T-helper 2 cell (primary cell): ENCODE measurements around the gene XPR1.

Experiments
- DNase-seq, 5 experiments: peaks; one replicate each; pipeline versions ENCODE4 v3.0.0 to v3.0.0-alpha.2; 2012 to 2022

Gene XPR1

GRCh38 chr1:180896161-180896560 lies 264.3 kb downstream of the XPR1 start:
- no peak for DNase-seq

DNA sequence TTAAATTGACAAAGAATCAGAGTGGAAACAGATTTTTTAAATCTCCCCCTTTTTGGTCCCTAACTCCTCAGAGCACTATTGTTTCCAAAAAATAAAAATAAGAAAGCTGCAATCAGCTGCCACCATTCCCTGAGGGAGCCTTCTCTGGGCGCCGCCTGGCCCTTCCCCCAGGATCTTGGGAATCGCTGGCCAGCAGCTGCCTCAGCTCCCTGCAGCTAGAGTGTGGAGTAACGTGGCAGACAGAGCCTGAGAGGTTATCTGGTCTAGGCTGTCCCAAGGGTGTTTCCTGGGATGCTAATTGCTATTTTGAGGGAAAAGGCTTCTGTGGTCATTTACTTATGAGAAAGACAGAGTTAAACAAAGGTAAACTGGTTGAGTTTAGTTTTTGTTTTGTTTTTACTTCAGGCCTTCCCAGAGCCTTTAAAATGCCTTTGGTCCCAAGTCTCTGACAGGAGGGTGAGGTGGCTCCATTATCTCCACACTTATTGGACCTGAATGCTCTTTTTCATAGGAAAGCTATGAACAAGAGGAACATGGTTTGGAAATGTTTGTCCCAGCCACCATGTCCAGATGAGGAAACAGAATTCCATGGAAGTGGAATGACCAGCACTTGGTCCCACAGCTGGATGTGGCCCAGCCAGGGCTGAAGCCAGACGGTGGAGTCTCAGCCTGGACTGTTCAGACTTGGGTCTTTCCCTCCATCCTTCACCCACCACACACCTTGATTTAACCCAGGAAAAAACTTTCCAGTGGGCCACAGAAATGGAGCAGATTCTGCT lies 266.8 kb downstream of the XPR1 start:
- DNase-seq, result no peak

DNA sequence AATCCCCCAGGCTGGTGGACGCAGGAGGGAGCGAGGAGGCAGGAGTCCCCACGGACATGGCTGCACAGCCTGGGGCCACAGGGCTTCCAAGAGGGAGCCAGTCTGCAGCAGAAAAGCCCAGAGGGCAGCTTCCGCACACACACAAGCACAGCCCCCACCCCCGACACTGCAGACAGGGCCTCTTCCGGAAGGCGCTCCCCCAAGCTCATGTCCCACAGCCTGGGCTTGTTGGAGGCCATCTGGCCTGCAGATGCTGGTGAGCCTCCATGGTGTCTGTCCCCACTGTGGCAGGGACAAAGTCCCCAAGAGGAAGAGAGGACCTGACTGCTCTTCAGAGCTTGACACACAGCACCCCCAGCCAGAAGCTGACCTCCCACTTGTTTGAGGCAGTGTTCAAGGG lies 267.4 kb downstream of the XPR1 start:
- no peak for DNase-seq

GRCh38 chr1:180901076-180901990 lies 269.5 kb downstream of the XPR1 start:
- no peak for DNase-seq

GRCh38 chr1:180902541-180902940 lies 270.7 kb downstream of the XPR1 start:
- DNase-seq, result no peak

GRCh38 chr1:180905927-180906326 lies 274.1 kb downstream of the XPR1 start:
- no peak for DNase-seq

GRCh38 chr1:180906511-180906910 lies 274.7 kb downstream of the XPR1 start:
- no peak for DNase-seq

GRCh38 chr1:180907313-180908055 lies 275.7 kb downstream of the XPR1 start:
- no peak for DNase-seq

DNA sequence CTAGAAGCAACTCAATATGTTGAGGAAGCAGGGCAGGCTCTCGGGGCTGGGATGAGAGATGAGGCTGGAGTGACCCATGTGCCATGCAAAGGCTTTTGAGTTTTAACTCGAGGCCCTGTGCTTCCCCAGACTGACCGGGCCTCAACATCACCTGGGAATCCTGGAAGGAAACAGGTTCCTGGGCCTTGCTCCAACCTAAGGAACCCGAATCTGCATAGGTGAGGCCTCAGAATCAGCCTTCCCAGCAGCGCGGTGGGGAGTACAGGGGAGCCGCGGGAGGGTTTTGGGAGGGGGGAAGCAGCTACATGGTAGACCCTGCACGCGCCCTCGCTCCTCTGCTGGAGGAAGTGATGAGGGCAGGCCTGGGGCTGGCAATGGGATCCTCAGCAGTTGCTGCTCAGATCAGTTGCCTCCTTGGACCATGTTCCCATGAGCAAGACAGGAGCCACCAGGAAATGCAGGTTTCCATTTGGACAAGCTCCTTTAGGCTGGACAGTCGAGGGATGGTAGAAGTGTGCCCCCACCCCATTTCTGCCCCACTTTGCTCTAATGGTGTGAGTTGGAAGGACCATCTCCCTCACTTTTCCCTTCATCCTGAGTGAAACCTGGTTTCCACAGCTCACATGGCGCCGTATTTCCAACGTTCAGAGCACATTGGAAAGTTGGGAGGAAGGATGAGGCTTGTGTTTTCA lies 276.4 kb downstream of the XPR1 start:
- DNase-seq, result no peak

DNA sequence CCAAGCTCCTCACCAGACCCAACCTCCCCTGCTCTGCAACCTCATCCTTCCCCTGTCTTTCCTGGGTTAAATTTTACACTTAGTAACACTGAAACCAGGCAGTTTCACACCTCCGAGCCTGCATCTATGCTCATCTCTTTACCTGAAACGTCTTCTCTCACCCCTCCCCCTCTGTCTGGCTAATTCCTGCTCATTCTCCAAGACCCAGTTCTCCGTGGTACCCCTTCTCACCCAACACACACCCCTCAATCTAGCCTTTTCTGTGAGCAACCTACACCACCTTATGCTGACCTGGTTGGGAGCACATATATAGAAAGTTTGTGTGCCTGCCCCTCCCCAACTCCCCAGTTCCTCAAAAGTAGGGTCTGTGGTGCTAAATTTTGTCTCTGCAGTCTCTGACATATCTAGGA lies 277.2 kb downstream of the XPR1 start:
- DNase-seq, result peak in 1 of 5 experiments; percentile 47

DNA sequence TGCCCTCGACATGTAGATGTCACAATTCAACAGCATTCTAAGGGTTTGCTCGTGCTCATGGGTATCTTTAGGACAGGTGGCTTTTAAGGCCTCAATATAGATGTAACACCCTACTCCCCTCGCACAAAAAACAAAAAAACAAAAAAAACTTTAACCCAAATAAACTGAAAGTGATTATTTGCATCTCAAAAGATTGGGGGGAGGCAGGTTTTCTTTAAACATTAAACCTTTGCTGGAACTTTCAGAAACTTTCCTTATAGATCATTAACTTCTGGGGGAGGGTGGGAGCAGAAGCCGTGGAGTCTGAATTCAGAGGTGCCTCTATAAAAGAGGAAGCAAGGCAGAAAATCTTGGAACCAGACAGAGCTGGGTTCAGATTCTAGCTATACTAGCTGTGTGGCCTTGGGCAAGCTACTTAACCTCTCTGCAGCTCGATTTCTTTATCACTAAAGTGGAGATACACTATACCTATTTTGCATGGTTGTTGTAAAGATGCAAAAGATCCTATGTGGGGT lies 277.7 kb downstream of the XPR1 start:
- DNase-seq, result no peak

DNA sequence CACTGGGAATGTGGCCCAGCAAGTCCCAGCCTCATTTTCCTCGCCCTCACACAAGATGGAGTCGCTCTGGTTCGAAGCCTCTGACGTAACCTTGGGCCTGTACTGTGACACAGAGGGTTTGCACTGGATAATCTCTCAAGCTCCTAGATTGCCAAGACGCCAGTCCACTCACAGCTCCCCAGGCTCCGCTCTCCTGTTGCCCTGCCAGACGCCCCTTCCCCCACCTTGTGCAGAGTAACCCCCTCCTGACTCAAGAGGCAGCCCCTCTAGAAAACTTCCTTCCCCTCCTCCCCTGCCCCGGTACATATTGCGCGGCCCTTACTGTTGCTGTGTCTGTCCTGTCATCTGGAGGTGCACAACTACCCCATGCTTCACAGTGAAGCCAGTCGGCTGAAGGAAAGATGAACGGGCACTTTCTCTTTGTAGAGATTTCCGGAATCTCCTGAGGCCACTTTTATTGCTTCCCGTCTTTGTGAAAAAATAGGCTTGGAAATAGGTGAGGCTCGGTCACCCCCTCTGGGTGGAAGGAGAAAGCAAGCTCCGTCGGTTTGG lies 279.9 kb downstream of the XPR1 start:
- DNase-seq, result no peak

GRCh38 chr1:180912211-180912800 lies 280.5 kb downstream of the XPR1 start:
- no peak for DNase-seq

DNA sequence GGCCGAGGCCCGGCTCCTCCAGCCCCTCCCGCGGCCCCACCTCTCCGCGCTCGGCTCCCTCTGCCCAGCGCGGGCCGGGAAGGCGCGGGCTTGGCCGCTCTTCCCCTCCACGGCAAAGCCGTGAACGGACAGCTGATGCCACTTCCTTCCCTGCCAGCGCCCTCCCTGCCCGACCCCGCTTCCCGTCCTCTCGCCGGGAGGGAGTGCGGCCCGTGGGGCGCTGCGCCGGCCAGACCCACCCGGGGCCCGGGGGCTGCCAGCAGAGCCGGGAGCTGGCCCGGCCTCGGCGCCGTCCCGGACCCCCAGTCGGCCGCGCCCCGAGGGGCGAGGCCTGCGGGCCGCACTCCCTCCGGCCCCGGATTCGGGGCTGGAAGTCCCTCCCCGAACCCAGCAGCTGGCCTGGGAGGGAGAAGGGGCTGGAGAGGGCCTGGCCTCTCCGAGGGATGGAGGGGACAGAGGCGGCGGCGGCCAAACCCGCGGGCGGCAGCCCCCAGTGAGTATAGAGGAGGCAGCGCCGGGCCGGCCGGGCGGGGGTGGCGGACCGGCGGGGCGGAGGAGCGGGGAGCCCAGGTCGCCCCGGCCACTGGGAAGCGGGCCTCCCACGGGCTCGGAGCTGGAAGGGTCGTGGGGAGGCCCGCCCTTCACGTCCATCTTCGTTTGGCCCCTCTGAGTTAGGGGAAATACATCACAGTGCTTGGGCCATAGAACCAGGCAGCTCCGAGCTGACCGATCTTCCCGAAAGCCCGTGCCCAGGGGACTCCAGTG lies 281.2 kb downstream of the XPR1 start, which contains the start of gene KIAA1614:
Gene KIAA1614 (plus strand): TSS at position 97 of the 765 bp plus-strand sequence. CDS start 347 bp downstream, at position 444.
- DNase-seq, result no peak

DNA sequence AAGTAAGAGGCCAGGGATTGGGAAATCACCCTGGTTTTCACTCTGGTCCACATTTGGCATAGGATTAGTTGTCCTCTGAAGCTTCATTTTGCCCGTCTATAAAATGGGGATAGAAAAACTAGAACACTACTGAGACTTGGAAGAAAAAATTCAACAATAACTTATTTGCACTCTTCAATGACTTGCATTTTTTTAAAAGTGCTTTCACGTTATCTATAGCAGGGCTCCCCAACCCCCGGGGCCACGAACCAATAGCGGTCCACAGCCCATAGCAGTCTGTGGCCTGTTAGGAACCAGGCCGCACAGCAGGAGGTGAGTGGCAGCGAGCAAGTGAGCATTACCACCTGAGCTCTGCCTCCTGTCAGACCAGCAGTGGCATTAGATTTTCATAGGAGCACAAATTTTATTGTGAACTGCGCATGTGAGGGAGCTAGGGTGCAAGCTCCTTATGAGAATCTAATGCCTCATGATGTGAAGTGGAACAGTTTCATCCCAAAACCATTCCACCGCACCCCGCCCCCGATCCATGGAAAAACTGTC lies 283.7 kb downstream of the XPR1 start:
- DNase-seq, result no peak

GRCh38 chr1:180916012-180916770 lies 284.4 kb downstream of the XPR1 start:
- no peak for DNase-seq

DNA sequence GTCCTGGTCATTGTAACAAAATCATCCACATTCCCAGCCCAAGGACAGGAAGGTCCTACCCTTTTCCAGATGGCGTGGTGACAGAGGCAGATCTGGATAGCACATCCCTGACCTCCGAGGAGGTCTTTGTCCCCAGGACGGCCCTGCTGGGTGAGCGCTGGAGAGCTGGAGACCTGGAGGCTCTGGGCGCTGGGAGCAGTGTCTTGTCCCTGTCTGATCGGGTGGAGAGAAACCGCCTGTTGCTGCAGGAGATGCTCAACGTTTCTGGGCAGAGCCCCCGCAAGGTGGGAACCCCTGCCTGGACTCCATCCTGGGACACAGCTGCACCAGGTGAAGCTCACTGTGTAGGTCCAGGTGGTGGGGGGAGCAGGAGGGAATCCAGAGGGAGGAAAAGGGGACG lies 284.9 kb downstream of the XPR1 start:
- no peak for DNase-seq

- DNase-seq, result no peak
Measured at GRCh38 chr1:180917306-180918065, 285.7 kb downstream of the XPR1 start.

- no peak for DNase-seq
Measured at GRCh38 chr1:180918519-180918918, 286.7 kb downstream of the XPR1 start.
